ENCODE data around the gene TIMM44.
"Not testable (repeated sequence)": the region's sequence is repeated elsewhere in the genome, so short reads cannot be mapped to it uniquely, and the experiment has no call there.

TIMM44 gene

DNA sequence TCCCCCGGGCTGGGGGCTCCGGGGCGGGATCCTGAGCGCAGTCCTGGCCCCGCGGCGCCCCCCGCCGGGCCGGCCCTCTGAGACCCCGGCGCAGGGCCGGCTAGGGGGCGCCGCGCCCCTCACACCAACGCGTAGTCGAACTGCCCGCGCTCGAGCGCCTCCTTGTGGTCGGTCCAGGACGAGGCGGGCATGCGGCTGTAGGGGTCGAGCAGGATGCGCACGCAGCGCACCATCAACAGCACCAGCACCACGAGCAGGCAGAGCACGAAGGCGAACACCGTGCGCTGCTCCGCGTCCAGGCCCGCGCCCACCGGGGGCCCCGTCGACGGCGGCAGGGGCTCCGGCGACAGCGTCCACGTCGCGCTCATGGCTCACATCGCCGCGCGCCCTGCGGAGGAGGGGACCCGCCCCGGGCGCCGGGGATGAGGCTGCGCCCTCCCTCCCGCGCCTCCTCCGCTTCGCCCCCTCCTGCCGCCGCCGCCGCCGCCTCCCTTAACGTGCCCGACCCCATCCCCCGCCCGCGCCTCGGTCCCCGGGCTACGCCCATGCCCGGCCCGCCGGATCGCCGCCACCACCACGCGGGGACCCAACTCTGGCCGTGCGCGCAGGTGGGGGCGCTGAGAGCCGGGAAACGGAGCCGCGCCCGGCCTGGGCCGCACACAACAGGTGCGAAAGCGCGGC is 18.2 kb downstream of the TIMM44 start:
- DNase-seq (ENCODE audit: low spot score) = peak; percentile 89

DNA sequence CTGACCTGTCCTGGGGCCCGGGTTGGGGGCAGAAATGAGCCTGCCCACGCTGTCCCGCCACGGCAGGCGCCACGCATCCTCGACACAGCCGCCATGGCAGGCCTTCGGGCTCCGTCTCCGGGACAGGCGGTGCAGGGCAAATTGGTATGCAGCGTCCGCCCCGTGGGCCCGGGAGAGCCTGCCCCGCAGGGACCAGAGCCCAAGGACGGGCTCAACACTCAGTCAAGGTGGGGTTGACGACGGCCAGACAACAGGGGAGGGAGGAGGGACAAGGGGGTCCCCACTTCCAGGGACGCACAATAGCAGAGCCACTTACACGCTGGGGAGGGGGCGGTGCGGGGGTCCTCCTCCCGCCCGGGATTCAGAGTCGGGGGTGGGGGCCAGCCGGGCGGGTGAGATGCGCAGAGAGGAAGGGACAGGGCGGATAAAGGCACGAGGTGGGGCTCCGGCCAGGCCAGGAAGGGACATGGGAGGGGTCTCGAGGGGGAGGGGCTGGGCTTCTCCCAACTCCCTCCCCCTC is 18.8 kb downstream of the TIMM44 start:
- DNase-seq (ENCODE audit: low spot score) = no peak

DNA sequence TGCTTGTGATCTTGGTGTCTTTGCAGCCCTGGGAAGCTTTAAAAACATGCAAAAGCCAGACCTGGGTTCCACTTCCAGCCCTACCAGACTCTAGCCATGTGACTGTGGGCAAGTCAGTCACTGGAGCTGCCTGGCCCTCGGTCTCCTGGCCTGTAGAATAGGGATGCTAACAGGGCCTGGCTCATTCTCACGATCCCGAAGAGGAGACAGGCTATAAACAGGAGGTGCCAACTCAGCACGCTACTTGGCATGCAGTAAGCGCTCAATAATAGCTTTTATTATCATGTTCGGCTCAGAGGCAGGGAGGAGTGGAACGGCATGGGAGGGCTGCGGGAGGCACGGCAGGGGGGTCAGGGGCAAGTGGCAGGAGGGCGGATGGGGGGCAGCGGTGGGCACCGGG is 19.2 kb downstream of the TIMM44 start:
- DNase-seq (ENCODE audit: low spot score) = no peak

DNA sequence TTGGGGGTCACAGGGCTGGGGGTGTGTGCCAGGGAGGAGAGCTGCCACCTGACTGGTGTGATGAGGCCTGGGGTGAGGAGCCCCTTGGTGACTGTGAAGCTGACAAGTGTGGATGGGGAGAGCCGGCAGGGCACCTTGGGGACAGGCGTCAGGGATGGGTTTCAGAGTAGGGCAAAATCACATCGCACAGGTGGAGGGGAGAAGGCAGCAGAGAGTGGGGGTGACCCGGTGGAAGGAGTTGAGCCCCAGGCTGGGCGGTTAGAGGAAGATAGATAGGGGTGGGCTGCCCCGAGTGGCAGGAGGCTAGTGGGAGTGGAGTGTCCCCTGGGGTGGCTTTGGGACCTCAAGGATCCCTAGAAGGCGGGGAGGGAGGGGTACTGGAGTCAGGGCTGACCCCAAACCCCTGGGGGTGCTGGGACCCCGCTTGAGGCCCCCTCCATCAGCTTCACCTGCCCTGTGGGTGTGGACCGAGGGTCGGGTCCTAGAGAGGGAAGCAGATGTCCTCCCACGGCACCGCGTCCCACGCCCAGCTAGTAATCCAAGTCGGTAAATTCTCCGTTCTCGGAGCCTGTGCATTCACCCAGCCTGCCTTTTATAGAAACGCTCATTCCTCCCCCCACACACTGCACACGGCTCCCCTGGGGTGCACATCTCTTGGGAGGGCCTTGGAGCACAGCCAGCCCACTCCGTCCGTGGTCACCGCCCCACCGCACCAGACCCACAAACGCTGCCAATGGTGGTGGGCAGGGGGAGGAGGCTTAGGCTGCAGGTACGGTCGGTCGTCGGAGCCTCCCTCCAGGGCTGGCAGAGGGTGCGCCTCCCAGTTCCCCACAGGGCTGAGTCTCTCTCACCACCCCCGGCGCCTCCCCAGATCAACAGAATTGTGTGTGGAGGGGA is 19.9 kb downstream of the TIMM44 start:
- DNase-seq (ENCODE audit: low spot score) = no peak

DNA sequence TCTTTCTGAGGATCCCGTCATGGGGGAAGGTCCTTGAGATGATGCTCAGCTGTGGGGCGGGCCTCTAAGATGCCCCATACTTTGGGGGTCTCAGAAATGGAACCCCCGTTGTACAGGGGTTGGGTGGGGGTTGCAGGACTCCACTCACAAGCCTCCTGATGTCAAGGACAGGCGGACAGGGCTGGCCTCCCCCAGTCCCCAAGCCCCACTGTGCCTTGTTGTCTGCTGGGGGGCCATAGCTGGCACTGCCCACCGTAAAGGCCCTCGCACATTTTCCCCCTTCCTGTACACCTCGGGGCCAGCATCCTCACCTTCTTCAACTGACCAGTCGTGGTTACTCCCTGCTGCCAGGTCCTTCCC is 20.6 kb downstream of the TIMM44 start:
- no peak for DNase-seq (ENCODE audit: low spot score)

DNA sequence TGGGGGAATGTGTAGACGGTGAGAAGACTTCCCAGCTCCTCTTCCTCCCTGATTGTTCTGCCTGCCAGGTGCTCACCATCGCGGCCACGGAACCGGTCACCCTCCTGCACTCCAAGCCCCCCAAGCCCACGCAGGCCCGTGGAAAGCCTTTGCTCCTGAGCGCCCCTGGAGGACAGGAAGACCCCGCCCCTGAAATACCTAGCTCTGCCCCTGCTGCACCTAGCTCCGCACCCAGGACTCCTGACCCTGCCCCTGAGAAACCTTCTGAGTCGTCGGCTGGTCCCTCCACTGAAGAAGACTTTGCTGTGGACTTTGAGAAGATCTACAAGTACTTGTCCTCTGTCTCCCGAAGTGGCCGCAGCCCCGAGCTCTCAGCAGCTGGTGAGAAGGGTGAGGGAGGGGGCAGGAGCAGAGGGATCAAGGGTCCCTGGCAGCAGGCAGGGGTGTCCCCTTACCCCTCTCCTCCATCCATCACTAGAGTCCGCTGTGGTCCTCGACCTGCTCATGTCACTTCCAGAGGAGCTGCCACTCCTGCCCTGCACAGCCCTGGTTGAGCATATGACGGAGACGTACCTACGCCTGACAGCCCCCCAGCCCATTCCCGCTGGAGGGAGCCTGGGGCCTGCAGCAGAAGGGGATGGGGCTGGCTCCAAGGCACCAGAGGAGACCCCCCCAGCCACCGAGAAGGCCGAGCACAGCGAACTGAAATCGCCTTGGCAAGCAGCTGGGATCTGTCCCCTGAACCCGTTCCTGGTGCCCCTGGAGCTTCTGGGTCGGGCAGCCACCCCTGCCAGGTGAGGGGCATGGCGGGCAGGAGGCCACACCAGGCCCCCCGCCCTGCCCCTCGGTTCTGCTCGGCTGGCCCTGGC is 21.3 kb downstream of the TIMM44 start:
- no peak for DNase-seq (ENCODE audit: low spot score)

DNA sequence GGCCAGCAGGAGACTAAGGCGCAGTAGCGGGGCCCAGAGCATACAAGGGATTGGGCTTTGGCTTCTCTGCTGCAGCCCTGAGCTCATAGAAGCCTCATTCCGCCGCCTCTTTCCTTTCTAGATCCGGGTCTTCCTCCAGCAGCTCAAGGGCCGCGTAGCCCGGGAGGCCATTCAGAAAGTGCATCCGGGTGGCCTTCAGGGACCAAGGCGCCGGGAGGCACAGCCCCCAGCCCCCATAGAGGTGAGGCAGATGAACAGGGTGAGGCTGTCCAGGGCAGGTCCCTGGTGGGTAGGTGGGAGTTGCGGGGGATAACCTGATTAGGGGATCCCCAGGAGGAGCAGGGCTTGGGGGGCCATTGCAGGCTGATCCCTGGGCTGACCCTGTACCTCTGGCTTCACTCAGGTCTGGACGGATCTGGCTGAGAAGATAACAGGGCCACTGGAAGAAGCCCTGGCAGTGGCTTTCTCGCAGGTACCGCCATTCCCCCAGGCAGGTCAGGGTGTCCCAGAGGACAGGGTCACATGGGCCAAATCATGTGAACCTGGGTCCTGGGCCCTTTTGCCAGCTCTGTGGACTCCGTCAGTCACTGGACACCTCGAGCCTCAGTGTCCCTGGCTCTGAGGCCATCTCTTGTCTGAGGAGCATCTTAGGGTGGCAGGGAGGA is 22.0 kb downstream of the TIMM44 start:
- DNase-seq (ENCODE audit: low spot score) = no peak

DNA sequence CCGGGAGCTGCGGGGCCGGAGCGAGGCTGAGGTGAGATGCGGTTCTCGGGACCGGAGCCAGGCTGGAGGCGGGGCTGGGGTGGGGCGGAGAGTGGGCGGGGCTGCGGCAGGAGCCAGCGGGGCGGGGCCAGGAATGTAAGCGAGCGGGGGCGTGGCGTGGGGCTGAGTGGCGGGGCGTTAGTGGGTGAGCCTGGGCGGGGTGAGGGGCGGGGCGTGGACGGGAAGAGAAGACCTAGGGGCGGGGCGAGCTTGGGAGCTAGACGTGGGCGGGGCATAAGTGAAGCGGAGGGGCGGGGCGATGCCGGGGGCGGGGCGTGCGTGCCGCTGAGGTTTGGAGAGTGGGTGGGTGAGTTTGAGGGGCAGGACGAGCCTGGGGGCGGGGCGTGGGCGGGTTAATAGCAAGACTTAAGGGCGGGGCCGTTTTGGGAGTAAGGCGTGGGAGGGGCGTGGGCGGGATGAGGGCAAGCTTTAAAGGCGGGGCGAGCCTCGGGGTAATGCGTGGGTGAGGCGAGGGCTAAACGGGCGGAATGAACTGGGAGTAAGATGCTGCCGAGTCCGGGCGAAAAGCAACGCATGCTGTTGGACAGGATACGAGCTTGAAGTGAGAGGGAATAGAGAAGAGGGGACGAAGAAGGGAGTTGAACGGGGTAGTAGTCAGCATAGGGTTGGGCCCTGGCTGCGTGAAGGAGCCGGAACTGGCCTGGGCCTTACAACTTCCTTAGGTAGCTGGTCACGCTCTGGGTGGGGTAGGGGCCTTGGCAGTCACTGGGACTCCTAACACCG is 22.8 kb downstream of the TIMM44 start:
- DNase-seq (ENCODE audit: low spot score) = peak; percentile 97

DNA sequence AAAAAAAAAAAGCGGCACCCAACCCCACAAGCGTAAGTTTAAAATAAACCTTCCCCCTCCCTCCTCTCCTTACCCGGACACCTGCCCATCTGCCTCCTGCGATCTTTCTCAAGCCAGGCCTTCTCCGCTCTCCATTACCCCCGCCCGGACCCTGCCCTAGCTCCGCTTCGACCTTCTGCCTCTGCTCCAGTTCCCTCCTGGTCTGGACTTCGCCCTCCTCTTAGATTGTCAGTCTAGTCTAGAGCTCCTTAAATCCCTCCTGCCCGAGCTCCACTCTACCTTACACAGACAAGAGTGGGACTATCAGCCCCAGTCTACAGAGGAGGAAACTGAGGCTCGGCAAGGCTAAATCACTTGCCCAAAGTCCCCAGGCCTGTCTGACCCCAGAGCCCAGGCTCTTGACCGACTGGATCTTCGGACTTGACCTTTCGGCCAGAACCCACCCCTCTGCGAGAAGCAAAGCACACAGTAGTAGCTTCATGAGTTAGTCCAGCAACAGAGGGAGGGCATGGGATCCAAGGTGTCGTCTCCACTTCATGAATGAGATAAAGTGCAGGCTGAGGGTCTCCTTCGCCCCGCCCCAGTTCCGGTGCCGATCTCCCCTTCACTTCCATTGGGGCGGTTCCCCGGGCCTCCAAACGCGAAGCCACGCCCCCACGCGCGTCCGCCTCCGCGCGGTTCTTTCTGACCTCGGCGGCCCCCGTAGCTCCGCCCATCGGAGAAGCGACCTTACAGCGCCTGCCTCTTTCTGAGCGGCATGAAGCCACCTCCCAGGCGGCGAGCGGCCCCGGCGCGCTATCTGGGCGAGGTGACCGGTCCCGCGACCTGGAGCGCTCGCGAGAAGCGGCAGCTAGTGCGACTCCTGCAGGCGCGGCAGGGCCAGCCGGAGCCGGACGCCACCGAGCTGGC is 23.6 kb downstream of the TIMM44 start, which contains the start of gene SNAPC2:
TSS of gene SNAPC2 (plus strand) at position 729 of the 909 bp plus-strand sequence. CDS start at position 758, 29 bp downstream.
- DNase-seq (ENCODE audit: low spot score) = peak; percentile 90

DNA sequence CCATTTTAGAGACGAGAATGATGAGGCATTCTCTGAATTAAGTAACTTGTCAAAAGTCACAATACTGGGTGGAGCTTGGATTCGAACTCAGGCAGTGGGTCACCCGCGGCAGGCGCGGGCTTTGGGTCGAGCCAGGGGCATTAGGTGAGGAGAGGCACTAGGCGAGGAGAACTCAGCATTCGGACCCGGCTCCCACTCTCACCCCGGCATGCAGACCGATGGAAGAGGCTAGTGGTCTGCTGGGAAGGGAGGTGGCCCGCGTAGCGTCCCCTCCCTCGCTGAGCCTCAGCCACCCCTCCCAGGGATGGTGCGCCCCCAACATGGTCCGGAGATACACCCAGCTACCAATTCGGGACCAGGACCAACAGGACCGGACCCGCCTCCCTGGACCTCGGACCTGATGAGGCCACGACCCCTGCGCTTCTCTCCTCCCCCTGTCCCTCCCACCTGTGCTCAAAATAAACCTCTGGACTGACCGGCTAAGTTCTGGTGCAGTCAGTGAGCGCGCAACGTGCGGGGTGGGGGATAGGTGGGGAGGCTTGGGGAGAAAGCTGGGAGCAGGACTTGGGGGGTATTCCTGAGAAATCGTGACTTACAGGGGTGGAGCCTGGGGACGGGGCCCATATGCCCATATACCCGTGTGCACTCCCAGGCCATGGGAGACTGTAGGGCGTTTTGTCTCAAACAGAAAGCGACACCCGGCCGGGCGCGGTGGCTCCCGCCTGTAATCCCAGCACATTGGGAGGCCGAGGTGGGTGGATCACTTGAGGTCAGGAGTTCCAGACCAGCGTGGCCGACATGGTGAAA is 24.6 kb downstream of the TIMM44 start:
- no peak for DNase-seq (ENCODE audit: low spot score)

DNA sequence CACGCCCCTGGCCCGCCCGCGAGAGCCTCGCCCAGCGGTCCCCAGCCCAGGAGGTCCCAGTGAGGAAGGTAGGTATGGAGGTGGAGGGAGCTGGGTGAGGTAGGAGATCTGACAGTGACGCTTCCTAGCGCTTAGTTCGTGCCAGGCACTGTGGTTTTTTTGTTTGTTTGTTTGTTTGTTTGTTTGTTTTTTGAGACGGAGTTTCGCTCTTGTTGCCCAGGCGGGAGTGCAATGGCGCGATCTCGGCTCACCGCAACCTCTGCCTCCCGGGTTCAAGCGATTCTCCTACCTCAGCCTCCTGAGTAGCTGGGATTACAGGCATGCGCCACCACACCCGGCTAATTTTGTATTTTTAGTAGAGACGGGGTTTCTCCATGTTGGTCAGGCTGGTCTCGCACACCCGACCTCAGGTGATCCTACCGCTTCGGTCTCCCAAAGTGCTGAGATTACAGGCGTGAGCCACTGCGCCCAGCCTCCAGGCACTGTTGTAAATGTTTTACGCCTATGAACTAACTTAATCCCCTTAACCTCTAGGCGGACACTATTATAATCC is 25.3 kb downstream of the TIMM44 start:
- not testable (repeated sequence) for DNase-seq (ENCODE audit: low spot score)

DNA sequence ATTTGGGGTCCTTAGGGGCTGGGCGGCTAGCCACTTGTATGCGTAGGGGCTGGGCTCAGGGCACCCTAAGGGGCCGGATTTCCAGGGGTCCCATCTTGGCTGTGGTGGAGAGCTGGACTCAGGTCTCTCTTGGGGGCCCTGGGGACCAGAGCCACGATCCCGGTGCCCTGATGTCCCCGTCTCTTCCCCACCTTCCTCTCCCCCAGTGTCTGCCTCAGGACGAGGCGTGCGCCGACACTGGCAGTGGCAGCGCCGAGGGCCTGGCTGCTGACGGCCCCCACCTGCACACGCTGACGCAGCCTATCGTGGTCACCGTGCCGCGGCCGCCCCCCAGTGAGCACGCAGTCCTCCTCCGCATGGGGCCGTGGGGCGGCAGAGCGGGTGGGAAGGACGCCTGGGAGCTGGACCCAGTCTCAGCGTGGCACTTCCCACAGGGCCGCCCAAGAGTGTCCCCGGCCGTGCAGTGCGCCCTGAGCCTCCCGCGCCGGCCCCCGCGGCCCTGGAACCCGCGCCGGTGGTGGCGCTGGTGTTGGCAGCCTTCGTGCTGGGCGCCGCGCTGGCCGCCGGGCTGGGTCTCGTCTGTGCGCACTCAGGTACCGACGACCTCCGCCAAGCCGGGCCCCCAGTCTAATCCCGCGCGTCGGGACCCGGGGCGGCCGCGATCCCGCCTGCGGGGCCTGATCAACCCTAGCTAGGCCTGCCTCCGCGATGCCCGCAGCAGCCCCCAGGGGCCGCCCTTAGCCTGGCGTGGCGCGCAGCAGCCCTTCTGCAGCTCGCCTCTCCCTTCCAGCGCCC is 26.0 kb downstream of the TIMM44 start:
- DNase-seq (ENCODE audit: low spot score) = no peak

DNA sequence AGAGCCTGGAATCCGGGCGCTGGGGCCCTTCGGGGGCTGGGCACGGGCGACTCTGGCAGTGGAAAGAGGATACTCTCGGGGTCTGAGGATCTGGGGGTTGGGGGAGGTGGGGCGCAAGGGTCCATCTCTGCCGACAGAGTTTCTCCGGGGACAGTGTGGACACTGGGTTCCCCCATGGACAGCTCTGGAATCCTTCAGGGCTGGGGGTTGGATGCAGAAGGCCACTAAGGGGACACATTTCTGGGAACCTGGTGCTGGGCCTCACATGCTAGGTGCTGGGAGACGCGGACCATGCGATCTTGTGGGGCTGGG is 26.6 kb downstream of the TIMM44 start:
- DNase-seq (ENCODE audit: low spot score) = no peak

DNA sequence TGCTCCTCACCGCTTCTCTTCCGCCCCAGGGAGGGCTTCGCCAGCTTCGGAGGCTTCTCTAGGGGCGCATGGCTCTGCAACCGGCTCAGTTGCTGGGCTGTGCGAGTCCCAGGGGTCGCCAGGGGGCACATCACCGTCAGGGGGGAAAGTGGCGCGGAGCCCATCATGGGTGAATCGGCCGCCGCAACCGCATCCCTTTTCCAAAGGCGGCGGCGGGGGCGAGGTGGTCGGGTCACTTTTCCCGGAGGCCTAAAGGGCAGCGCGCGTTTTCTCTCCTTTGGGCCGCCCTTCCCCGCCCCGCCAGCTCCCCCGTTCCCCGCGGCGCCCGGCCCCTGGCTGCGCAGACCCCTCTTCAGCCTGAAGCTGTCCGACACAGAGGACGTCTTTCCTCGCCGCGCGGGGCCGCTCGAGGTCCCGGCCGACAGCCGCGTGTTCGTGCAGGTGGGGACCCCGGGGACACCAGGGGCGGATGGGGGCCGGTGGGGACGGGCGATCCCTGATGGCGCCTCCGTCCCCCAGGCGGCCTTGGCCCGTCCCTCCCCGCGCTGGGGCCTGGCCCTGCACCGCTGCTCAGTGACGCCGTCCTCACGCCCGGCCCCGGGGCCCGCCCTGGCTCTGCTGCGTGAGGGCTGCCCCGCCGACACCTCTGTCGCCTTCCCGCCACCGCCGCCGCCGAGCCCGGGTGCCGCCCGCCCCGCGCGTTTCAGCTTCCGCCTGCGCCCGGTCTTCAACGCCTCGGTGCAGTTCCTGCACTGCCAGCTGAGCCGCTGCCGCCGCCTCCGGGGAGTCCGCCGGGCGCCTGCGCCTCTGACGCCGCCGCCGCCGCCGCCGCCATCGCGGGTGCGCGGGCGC is 27.1 kb downstream of the TIMM44 start:
- no peak for DNase-seq (ENCODE audit: low spot score)

DNA sequence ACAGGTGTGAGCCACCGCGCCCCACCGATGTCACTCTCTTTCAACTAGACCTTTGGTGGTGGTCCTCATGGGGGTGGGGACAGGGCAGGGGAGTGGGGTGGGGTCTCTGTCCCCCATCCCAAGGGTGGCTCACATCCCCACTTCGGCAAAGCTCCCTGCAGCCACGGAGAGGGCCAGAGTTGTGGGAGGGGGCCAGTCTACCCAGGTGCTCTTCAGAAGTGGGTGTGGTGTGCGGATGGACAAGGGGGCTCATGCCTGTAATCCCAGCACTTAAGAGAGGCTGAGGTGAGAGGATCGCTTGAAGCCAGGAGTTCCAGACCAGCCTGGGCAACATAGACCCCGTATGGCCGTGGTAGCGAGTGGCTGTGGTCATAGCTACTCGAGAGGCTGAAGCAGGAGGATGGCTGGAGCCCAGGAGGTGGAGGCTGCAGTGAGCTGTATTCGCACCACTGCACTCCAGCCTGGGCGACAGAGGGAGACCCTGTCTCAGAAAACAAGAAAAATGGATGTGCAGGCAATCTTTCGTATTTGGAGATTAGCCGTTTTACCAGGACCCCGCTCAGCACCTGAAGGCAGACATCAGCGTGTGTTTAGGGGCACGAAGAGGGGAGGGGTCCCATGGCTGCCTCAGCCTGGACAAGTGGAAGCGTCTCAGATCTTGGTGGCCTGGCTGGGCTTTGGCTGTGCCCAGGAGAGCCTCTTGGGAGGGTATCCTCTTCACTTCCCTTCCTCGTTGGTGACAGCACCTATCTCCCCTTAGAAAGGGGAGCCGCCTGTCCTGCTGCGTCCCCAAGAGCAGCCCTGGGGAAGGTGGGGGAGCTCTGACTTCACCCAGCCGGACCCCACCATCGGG is 28.0 kb downstream of the TIMM44 start:
- no peak for DNase-seq (ENCODE audit: low spot score)

DNA sequence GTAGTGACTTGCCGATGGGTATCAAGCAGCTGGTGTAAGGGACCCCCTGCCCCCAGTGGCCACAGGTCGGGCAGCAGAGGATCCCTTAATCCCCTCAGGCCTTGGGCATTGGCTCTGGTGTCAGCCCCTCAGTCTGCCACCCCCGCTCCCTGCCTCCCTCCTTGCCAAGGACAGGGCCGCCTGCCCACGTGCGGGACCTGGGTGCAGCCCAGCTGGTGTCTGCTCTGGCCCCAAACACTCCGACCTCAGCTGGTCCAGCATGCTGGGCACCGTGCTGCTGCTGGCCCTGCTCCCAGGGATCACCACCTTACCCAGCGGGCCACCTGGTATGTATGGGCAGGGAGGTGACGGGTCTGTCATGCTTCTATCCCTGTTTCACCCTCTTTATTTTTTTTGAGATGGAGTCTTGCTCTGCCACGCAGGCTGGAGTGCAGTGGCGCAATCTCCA is 28.8 kb downstream of the TIMM44 start, which contains the start of gene TGFBR3L:
TSS of gene TGFBR3L (plus strand) at position 233 of the 448 bp plus-strand sequence.
- DNase-seq (ENCODE audit: low spot score) = no peak
